ENCODE data around the gene TMEM208.

The TMEM208 gene

DNA sequence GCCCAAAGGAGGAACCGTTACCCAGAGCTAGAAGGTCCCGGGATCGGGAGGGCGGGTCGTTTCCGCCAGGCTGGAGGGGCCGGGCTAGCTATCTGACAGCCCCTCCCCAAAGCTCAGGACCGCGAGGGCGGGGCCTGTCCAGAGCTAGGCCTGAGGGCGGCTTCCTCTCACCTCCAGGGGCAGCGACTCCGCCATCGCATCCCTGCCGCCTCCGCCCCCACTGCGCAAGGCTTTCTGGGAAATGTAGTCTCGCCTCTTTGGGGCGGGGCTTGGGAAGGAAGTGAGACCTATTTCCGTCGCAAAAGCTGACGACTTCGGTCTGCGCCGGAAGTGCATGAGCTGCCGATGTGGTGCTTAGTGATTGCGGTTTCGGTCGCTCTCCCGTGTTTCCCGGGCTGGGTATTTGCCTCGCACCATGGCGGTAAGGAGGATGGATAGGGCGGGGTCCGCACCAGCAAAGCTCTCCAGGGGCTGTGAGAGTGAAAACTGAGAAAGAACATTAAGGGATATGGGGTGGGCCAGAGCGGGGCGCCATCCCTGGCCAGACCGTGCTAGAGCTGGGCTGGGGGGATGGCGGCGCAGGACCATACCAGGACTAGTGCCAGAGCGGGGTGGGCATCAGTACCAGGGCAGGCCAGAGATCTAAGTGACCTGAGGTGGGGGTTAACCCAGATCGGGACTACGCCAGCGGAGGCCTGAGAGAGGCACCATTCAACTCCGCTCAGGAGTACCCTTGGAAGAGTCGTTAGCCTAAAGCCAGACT lies at the start of gene TMEM208:
Gene TMEM208, plus strand, starts transcription at position 327 of the 763 bp plus-strand sequence. Its CDS starts 89 bp downstream, at position 416.
- FAIRE-seq, result no peak
- TF ChIP-seq, protein P1, sequence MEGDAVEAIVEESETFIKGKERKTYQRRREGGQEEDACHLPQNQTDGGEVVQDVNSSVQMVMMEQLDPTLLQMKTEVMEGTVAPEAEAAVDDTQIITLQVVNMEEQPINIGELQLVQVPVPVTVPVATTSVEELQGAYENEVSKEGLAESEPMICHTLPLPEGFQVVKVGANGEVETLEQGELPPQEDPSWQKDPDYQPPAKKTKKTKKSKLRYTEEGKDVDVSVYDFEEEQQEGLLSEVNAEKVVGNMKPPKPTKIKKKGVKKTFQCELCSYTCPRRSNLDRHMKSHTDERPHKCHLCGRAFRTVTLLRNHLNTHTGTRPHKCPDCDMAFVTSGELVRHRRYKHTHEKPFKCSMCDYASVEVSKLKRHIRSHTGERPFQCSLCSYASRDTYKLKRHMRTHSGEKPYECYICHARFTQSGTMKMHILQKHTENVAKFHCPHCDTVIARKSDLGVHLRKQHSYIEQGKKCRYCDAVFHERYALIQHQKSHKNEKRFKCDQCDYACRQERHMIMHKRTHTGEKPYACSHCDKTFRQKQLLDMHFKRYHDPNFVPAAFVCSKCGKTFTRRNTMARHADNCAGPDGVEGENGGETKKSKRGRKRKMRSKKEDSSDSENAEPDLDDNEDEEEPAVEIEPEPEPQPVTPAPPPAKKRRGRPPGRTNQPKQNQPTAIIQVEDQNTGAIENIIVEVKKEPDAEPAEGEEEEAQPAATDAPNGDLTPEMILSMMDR (IDR thresholded peaks at IDR 0.05; ENCODE audit: insufficient read depth, missing control alignments), result peak; percentile 3
- peak; percentile 75 for DNase-seq (ENCODE audit: insufficient read length, low spot score)

DNA sequence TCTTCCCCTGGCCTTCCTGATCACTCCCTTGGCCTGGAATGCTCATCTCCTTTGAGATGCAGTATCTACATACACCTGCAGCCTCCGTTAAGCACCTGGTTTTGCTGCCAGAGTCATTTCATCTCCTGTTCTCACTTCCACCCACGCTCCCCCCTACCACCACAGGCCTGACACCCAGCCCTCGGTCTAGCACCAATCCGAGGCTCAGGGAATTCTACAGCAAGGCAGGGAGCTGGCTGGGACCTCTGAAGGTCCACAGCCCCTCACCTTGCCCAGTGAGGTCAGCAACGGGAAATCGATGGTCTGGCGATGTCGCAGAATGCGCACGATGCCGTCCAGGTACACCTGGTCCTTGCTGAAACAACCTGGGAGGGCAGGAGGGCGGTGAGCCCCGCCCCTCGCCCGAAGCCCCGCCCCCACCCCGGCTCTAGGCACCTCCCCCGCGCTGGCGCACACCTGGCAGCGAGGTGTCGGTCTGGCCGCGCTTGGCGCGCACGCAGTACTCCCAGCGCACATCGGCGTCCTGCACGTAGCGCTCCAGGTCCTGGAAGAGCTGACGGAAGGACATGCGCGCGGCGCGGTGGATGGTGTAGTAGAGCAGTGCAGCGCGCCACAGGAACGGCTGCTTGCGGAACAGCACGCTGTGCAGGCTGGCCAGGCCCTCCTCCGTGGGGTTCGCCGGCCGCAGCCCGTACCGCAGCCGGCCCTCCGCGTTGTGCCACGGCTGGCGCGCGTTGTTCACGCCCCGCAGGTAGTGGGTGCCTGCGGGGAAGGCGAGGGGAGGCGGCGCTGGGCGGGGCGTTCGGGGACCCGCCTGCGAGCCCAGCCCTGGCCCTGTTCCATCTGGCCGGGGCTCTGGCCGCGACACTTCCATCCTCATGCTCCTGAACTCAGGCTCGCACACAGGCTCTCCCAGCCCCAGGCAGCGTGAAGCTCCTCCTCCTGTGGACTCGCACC lies 48.9 kb upstream of the TMEM208 start:
- DNase-seq (ENCODE audit: insufficient read length, low spot score), result no peak
- TF ChIP-seq, protein P1 (IDR thresholded peaks at IDR 0.05; ENCODE audit: insufficient read depth, missing control alignments), result no peak
- FAIRE-seq, result no peak

DNA sequence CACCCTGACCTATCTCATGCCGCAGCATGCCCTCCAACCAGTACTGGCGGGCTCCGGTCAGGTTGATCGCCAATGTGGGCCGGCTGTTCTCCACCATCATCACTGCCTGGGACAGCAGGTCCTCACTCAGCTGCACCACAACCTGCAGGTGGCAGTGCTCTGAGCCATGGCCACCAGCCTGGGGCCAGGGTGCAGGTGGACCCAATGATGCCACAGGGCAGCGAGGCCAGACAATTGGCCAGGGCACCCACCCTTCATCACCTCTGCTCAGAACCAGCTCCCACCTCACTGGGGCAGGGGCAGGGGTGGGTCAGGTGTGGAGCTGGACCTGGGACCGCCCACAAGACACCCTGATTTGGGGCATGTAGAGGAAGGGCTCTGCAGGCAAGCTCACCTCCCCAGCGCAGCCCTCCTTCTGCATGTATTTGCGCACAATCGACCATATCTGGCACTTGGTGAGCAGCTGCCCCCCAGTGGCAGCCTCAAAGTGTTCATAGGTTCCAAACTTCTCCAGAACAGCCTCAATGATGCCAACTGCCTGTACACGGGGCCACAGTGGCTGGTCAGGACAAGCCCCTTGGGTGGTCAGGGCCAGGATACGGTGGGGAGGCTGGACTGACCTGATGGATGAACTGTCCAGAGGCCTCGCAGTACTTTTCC lies 47.4 kb upstream of the TMEM208 start:
- DNase-seq (ENCODE audit: insufficient read length, low spot score) (no peak), FAIRE-seq (no peak)
- TF ChIP-seq, protein P1 (IDR thresholded peaks at IDR 0.05; ENCODE audit: insufficient read depth, missing control alignments), result peak; percentile 18

DNA sequence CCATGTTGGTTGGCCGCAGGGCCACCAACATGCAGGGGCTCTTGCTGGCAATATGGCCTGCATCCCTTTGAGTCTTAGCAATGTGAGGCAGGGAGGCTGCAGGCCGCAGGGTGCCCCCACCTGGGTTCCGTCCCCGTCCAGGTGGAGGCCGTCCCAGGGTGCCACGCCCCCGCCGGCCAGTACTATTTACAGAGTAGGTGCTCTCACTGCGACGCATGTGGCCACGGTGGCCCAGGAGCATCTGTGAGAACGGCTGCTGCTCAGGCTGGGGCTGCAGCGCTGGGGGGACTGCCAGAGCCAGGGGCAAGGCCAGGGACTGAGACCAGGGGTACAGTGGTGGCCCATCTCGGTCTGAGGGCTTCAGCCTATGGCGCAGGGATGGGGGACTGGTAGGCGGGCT lies 46.8 kb upstream of the TMEM208 start:
- no peak for DNase-seq (ENCODE audit: insufficient read length, low spot score)
- TF ChIP-seq, protein P1 (IDR thresholded peaks at IDR 0.05; ENCODE audit: insufficient read depth, missing control alignments), result no peak
- FAIRE-seq, result no peak

DNA sequence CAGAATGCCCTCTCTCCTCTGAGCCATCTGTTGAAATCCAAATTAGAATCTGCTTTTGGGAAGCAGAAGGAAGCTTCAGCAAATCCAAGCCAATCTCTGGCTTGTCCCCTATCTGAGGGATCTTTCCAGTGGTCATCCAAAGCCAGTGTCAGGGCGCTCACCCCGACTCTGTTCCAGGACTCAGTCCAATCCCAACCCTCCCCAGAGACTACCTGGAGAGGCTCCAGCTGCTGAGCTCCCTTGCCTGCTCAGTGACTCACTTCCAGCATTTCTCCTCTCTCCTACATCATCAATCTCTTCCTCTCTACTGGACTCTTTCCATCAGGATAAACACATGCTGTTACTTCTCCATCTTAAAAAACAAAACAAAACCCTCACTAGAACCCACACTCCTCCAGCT lies 45.6 kb upstream of the TMEM208 start:
- DNase-seq (ENCODE audit: insufficient read length, low spot score), result no peak
- TF ChIP-seq, protein P1 (IDR thresholded peaks at IDR 0.05; ENCODE audit: insufficient read depth, missing control alignments), result no peak
- no peak for FAIRE-seq

DNA sequence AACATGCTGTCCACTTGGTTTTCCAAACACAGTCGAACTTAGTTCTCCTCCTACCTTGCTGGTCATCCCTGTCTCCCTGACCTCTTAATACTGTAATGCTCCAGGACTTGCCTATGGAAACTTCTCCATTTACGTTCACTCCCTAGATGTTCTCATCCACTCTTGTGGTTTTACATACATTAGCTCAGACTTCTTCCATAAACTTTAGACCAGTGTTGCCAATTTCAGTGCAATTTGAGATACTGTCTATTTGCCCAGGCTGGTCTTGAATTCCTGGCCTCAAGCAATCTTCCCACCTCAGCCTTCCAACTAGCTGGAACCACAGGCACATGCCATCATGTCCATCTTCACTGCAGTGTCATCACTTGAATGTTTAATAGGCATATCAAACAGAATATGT lies 44.6 kb upstream of the TMEM208 start:
- FAIRE-seq, result no peak
- TF ChIP-seq, protein P1 (IDR thresholded peaks at IDR 0.05; ENCODE audit: insufficient read depth, missing control alignments), result no peak

More for the DNA sequence above, 44.6 kb upstream of the TMEM208 start:
- DNase-seq (ENCODE audit: insufficient read length, low spot score), result no peak

Measured in D721Med (cell line).